GM12892 (cell line): ENCODE data around the gene MXD4.

Experiments
- POLR2A ChIP-seq: IDR thresholded peaks from 2 replicates; pipeline ENCODE4 v1.6.1; 2011; ENCODE audit warnings: low read depth, low read length, control low read depth
- POLR2AphosphoS5 ChIP-seq: IDR thresholded peaks from 2 replicates; pipeline ENCODE4 v1.6.1; 2011; ENCODE audit warnings: low read depth, low read length, control low read depth
- TAF1 ChIP-seq: IDR thresholded peaks from 2 replicates; pipeline ENCODE4 v1.6.1; 2011; ENCODE audit warnings: low read depth, mild to moderate bottlenecking, control low read depth, low read length, borderline replicate concordance

- TF ChIP-seq POLR2A = no peak
- no peak for TF ChIP-seq POLR2AphosphoS5
- TF ChIP-seq TAF1 = no peak
Observed at GRCh38 chr4:2251795-2252529, 9.9 kb downstream of the MXD4 start.
